HG03469 (cell line): Measurements from ENCODE around the gene YWHAQ.

Experiments
- ATAC-seq: cut with Tn5 transposase; IDR thresholded peaks from one replicate; pipeline ENCODE4 v1.9.1; 2021; ENCODE audit warnings: mild to moderate bottlenecking, moderate library complexity, moderate number of reproducible peaks; ENCODE audit not compliant: unreplicated experiment

Gene YWHAQ

GRCh38 chr2:9655441-9656269 is 24.9 kb upstream of the YWHAQ start:
- no peak for ATAC-seq

DNA sequence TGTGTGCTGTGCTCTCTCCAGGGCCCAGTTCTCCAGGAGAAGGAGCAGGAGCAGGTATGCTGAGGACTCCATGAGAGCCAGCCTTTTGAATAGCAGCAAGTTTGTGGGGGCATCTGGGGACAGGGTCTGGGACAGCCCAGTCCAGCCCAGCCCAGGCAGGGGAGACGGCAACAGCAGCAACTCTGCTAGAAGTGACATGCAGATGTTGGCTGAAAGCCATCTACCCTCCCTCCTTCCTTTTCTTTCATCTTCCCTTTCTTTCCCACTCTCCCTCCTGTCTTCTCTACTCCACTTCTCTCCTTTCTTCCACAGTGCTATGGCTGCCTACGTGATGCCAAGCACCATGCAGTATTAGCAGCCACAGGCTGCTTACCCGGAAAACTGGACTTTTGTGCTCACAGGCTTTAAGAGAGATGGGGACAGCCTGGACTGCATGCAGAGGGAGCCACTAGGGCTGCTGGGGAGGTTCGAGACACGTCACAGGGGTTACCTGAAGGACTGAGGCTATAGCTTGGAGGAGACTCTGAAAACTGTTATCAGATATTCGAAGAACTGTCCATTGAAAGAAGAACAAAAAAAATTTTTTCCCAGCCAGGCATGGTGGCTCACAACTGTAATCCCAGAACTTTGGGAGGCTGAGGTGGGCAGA is 23.8 kb upstream of the YWHAQ start:
- no peak for ATAC-seq

DNA sequence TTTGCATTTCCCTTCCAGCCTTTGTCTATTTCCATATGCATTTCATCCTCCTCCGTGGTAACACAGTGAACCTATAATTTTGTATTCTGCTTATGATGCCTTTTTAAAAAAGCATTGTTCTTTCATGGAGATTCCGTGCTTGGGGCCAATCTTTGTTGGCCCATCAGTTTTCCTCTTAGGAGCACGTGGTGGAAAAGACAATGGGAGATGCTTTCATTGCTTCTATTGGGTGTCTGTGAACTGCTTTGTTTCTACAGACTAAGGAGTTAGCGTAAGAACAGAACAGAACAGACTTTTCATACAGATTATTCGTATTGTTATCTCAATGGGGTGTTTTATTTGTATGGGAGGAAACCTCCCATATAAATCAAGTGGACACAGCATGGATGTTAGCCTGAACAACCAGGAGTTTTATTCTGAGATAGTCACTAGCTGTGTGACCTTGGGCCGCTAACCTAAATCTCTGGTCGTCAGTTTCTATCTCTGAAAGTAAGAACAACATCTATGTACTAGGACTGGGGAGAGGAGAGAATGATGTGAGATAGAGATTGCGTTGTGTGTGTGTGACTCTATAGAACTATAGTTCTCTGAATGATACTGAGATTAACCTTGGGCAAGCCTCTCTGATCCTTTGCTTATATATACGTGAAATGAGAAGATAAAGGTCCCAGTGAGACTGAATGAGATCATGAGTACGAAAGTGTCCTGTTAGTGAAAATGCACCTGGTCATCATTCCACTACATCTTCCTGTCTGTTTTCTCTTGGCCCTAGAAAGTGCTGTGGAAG is 22.9 kb upstream of the YWHAQ start:
- no peak for ATAC-seq

GRCh38 chr2:9652898-9653479 is 22.2 kb upstream of the YWHAQ start:
- ATAC-seq = no peak

GRCh38 chr2:9652267-9652666 is 21.5 kb upstream of the YWHAQ start:
- no peak for ATAC-seq

GRCh38 chr2:9650119-9650821 is 19.5 kb upstream of the YWHAQ start:
- ATAC-seq = no peak

GRCh38 chr2:9649261-9649660 is 18.5 kb upstream of the YWHAQ start:
- no peak for ATAC-seq

GRCh38 chr2:9648821-9649220 is 18.0 kb upstream of the YWHAQ start:
- no peak for ATAC-seq

GRCh38 chr2:9647884-9648283 is 17.1 kb upstream of the YWHAQ start:
- ATAC-seq = no peak

DNA sequence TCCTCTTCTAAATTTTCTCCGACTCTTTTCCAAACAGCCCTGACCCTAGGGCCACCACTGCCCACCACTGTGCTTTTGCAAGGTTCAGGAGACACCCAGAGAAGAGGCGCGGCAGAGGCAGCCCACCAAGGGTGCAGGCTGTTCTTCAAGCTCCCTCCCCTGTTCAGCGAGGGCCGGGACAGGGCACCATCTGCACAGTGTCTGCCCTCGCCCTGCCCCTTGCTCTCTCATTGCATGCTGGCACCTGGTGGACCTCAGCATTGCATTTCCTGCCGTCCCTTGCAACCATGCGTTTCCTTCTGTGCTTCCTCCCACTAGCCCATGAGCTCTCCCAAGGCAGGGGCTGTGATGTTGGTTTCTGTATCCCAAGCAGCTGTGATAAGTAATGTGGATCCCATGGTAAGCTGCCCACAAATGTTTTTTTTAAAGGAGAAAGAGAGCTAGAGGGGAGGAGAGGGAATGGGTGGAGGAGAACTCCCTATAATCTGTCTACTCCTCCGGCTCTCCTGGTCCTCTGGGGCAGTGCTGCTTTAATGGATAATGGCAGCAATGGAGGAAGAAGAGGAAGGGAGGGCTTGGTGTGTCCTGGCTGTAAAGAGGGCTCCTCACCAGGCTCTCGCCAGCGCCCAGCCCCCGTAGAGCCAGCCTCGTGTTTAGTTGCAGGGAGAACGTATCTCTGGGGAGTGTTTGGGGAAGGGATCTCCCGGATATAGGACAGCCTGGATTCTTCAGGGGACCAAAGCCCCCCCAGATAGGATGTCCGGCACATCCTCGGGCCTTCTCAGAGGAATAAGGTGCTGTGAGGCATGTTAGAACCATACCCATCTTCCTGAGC is 15.6 kb upstream of the YWHAQ start:
- no peak for ATAC-seq

- no peak for ATAC-seq
These were observed 13.8 kb upstream of the YWHAQ start for GRCh38 chr2:9644603-9645002.

DNA sequence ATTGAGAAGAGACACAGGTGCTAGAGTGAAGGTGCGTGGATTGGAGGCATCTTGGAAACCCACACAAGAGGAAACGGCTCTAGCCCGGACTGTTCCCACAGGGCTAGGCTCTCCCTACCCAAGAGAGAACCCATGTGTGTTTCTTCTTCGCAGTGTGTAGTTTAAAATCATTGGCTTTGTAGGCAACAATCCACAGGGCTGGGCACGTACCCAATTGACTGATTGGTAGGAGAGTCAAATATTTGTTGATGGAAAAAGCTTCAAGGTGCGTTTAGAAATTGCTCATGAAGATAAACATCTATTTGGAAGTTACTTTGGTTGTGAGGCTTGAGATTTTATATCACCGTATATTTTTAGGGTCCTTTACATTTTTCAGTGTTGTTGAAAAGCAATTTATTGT is 13.2 kb upstream of the YWHAQ start:
- ATAC-seq = no peak

DNA sequence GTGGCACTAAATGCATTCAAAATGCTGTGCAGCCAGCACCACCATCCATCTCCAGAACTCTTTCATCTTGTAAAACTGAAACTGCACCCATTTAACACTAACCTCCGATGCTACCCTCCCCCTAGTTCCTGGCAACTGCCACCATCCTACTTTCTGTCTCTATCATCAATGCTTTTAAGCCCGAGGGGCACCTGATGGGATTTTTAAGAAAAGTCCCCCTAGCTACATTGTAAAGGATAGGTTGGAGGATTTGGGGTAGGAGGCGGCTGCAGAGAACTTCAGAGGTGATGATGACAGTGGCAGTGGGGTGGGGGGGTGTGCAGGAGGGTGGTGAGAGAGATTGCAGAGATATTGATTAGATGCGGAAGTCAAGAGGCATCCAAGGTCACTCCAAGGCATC is 10.8 kb upstream of the YWHAQ start:
- ATAC-seq = no peak

GRCh38 chr2:9640403-9641104 is 9.8 kb upstream of the YWHAQ start:
- ATAC-seq = no peak

GRCh38 chr2:9639740-9640343 is 9.0 kb upstream of the YWHAQ start:
- no peak for ATAC-seq

GRCh38 chr2:9639000-9639602 is 8.3 kb upstream of the YWHAQ start:
- ATAC-seq = no peak

DNA sequence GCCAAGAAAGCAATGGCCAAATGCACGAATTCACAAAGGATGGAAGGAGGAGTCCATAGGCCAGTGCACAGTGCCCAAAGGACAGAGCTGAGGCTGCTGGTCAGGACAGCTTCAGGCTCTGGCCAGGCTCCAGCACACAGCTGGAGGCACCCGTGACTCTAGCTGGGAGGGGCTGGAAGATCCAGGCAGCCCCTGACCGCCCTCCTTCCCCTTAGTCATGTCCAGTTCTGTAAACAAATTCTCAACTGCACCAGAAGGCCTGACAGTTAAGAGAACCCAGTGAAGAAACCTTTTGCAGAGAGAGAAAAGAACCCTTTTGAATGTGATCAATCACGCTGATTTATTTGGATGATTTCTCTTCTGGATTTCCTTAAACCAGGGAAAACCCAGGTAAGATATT is 7.7 kb upstream of the YWHAQ start:
- ATAC-seq = no peak

GRCh38 chr2:9637330-9637729 is 6.5 kb upstream of the YWHAQ start:
- no peak for ATAC-seq
